ENCODE results near the gene COL8A1.

Gene COL8A1

GRCh38 chr3:99825004-99825640, 186.7 kb downstream of the COL8A1 start:
- peaks cover 5% of the 10 kb centered on the region for H3K36me3 ChIP-seq (replicated peaks; ENCODE audit: low read depth, low read length)
- peaks cover 83% of the 10 kb centered on the region for H3K79me2 ChIP-seq (ENCODE audit: low read length)
- no peak overlapping the region for H3K27ac ChIP-seq (ENCODE audit: low read length)
- no peaks in the 10 kb centered on the region for H4K20me1 ChIP-seq (ENCODE audit: insufficient read depth, low read length)
- H3K4me2 ChIP-seq (ENCODE audit: low read length), result no peak overlapping the region
- no peaks in the 10 kb centered on the region for H3K4me1 ChIP-seq (ENCODE audit: low read length)
- H3K27me3 ChIP-seq (ENCODE audit: low read depth, low read length), result no peaks in the 10 kb centered on the region
- no peak overlapping the region for H2AFZ ChIP-seq (ENCODE audit: low read depth, low read length)
- TF ChIP-seq EZH2phosphoT487 (IDR thresholded peaks at IDR 0.05; ENCODE audit: low read depth), result no peak
- no peak for TF ChIP-seq CTCF (IDR thresholded peaks at IDR 0.05; ENCODE audit: low read depth, low read length)
- H3K9ac ChIP-seq (ENCODE audit: low read length), result no peak overlapping the region
- H3K4me3 ChIP-seq (ENCODE audit: low read length), result no peak overlapping the region
- no peaks in the 10 kb centered on the region for H3K9me3 ChIP-seq (ENCODE audit: insufficient read depth, low read length)

GRCh38 chr3:99829844-99830243, 191.4 kb downstream of the COL8A1 start:
- Histone ChIP-seq H3K9ac (ENCODE audit: low read length) (no peak overlapping the region), H3K9me3 (ENCODE audit: insufficient read depth, low read length) (no peaks in the 10 kb centered on the region), H3K79me2 (ENCODE audit: low read length) (peaks cover 86% of the 10 kb centered on the region), H2AFZ (ENCODE audit: low read depth, low read length) (no peak overlapping the region), H3K27me3 (ENCODE audit: low read depth, low read length) (no peaks in the 10 kb centered on the region), H3K27ac (ENCODE audit: low read length) (no peak overlapping the region), H3K4me3 (ENCODE audit: low read length) (no peak overlapping the region), H3K4me1 (ENCODE audit: low read length) (peaks cover 4% of the 10 kb centered on the region; the same call in 1 of the 2 replicates), H4K20me1 (ENCODE audit: insufficient read depth, low read length) (peaks cover 12% of the 10 kb centered on the region), H3K4me2 (ENCODE audit: low read length) (no peak overlapping the region), H3K36me3 (replicated peaks; ENCODE audit: low read depth, low read length) (no peaks in the 10 kb centered on the region)
- TF ChIP-seq CTCF (IDR thresholded peaks at IDR 0.05; ENCODE audit: low read depth, low read length) (no peak), EZH2phosphoT487 (IDR thresholded peaks at IDR 0.05; ENCODE audit: low read depth) (no peak)

GRCh38 chr3:99833617-99834205, 195.3 kb downstream of the COL8A1 start:
- Histone ChIP-seq H3K27me3 (ENCODE audit: low read depth, low read length) (no peaks in the 10 kb centered on the region), H3K9ac (ENCODE audit: low read length) (no peak overlapping the region), H3K4me2 (ENCODE audit: low read length) (no peak overlapping the region), H3K79me2 (ENCODE audit: low read length) (peaks cover 93% of the 10 kb centered on the region), H3K36me3 (replicated peaks; ENCODE audit: low read depth, low read length) (no peaks in the 10 kb centered on the region), H3K4me1 (ENCODE audit: low read length) (peaks cover 4% of the 10 kb centered on the region; the same call in 1 of the 2 replicates), H3K27ac (ENCODE audit: low read length) (no peak overlapping the region), H3K9me3 (ENCODE audit: insufficient read depth, low read length) (no peaks in the 10 kb centered on the region), H2AFZ (ENCODE audit: low read depth, low read length) (no peak overlapping the region), H3K4me3 (ENCODE audit: low read length) (no peak overlapping the region), H4K20me1 (ENCODE audit: insufficient read depth, low read length) (peaks cover 17% of the 10 kb centered on the region)
- TF ChIP-seq CTCF (IDR thresholded peaks at IDR 0.05; ENCODE audit: low read depth, low read length), result no peak
- TF ChIP-seq EZH2phosphoT487 (IDR thresholded peaks at IDR 0.05; ENCODE audit: low read depth), result no peak

GRCh38 chr3:99834211-99834957, 196.0 kb downstream of the COL8A1 start:
- Histone ChIP-seq H2AFZ (ENCODE audit: low read depth, low read length) (no peak overlapping the region), H3K27me3 (ENCODE audit: low read depth, low read length) (no peaks in the 10 kb centered on the region), H3K36me3 (replicated peaks; ENCODE audit: low read depth, low read length) (no peaks in the 10 kb centered on the region), H3K9me3 (ENCODE audit: insufficient read depth, low read length) (no peaks in the 10 kb centered on the region), H4K20me1 (ENCODE audit: insufficient read depth, low read length) (peaks cover 17% of the 10 kb centered on the region), H3K4me3 (ENCODE audit: low read length) (no peak overlapping the region), H3K9ac (ENCODE audit: low read length) (no peak overlapping the region), H3K27ac (ENCODE audit: low read length) (no peak overlapping the region), H3K4me2 (ENCODE audit: low read length) (no peak overlapping the region), H3K79me2 (ENCODE audit: low read length) (peaks cover 93% of the 10 kb centered on the region), H3K4me1 (ENCODE audit: low read length) (peaks cover 4% of the 10 kb centered on the region; the same call in 1 of the 2 replicates)
- TF ChIP-seq CTCF (IDR thresholded peaks at IDR 0.05; ENCODE audit: low read depth, low read length) (no peak), EZH2phosphoT487 (IDR thresholded peaks at IDR 0.05; ENCODE audit: low read depth) (no peak)
